SK-N-SH (cell line): ENCODE results near the gene CDK18. TPM values are rescaled to one million over a fixed set of nuclear protein-coding genes. Genes with fewer than 3 reads are reported as not detected.

Experiments used
- CTCF ChIA-PET: fragments of 300-600, 350-600 bp; formaldehyde crosslinking; extraction: SDS; loops from one replicate; lab custom pipeline; 2021; lab: Yijun Ruan, JAX
- POLR2A ChIA-PET: fragments of 350-600 bp; sonication (Branson Sonifier 250); formaldehyde crosslinking; extraction: SDS; loops from one replicate; lab custom pipeline; 2020; ENCODE audit warnings: antibody characterized with exemption, inconsistent platforms; lab: Yijun Ruan, JAX
- DNase-seq: peaks from one replicate; pipeline ENCODE4 v3.0.0; 2012
- H2AFZ ChIP-seq: fragments of 200-600 bp; sonication (generic); 2 replicates; pipeline ENCODE4 v1.8.1; 2016; ENCODE audit warnings: antibody characterized with exemption, mild to moderate bottlenecking, low read depth
- H3F3A ChIP-seq: fragments of 200-600 bp; sonication (generic); replicated peaks from 2 replicates; pipeline ENCODE3; 2016; ENCODE audit warnings: antibody characterized with exemption, mild to moderate bottlenecking; ENCODE audit not compliant: insufficient read depth
- H3K27ac ChIP-seq, 2 experiments: fragments of 200-500 bp in 1 of 2; fragments of 200-600 bp in 1 of 2; sonication (Bioruptor generic) in 1 of 2; sonication (generic), shearing (Covaris generic) in 1 of 2; 2 replicates each; pipeline versions ENCODE4 v1.5.1 to v1.6.1; 2014 to 2016; ENCODE audit warnings: low read depth in 2 of 2, inconsistent platforms in 1 of 2, low read length in 1 of 2, mild to moderate bottlenecking in 1 of 2, mixed read lengths in 1 of 2
- H3K27me3 ChIP-seq: fragments of 200-600 bp; sonication (generic), shearing (Covaris generic); 2 replicates; pipeline ENCODE4 v1.6.1; 2016; ENCODE audit warnings: mixed run types; ENCODE audit not compliant: insufficient read depth
- H3K36me3 ChIP-seq, 2 experiments: fragments of 200-500 bp in 1 of 2; fragments of 200-600 bp in 1 of 2; sonication (Bioruptor generic) in 1 of 2; sonication (generic) in 1 of 2; replicated peaks in 1 of 2; 2 replicates each; pipeline versions ENCODE3 to v1.5.1; 2014 to 2016; ENCODE audit warnings: low read length in 1 of 2, mild to moderate bottlenecking in 1 of 2; ENCODE audit not compliant: insufficient read depth in 2 of 2, control insufficient read depth in 1 of 2
- H3K4me1 ChIP-seq, 2 experiments: fragments of 200-500 bp in 1 of 2; fragments of 200-600 bp in 1 of 2; sonication (Bioruptor generic) in 1 of 2; sonication (generic), shearing (Covaris generic) in 1 of 2; 2 replicates each; pipeline versions ENCODE4 v1.5.1 to v1.6.1; 2014 to 2016; ENCODE audit warnings: low read depth in 1 of 2, low read length in 1 of 2, mixed run types in 1 of 2; ENCODE audit not compliant: insufficient read depth in 2 of 2, control insufficient read depth in 1 of 2
- H3K4me2 ChIP-seq: fragments of 200-600 bp; sonication (generic), shearing (Covaris generic); 2 replicates; pipeline ENCODE4 v1.6.1; 2017; ENCODE audit warnings: mixed run types
- H3K4me3 ChIP-seq, 2 experiments: fragments of 200-500 bp in 1 of 2; fragments of 200-600 bp in 1 of 2; sonication (Bioruptor generic) in 1 of 2; sonication (generic), shearing (Covaris generic) in 1 of 2; 2 replicates each; pipeline versions ENCODE4 v1.5.1 to v1.8.1; 2014 to 2016; ENCODE audit warnings: low read depth in 2 of 2, inconsistent platforms in 1 of 2, low read length in 1 of 2, mild to moderate bottlenecking in 1 of 2, mixed read lengths in 1 of 2, moderate library complexity in 1 of 2
- H3K79me2 ChIP-seq: fragments of 200-600 bp; sonication (generic); 2 replicates; pipeline ENCODE4 v1.8.1; 2017; ENCODE audit warnings: mild to moderate bottlenecking; ENCODE audit not compliant: insufficient read depth
- H3K9ac ChIP-seq: fragments of 200-600 bp; sonication (generic); 2 replicates; pipeline ENCODE4 v1.6.1; 2017; ENCODE audit warnings: mixed run types
- H3K9me2 ChIP-seq: fragments of 200-600 bp; sonication (generic); 2 replicates; pipeline ENCODE4 v1.6.1; 2017; ENCODE audit warnings: mixed run types
- H3K9me3 ChIP-seq: fragments of 200-600 bp; sonication (generic); 2 replicates; pipeline ENCODE4 v1.6.1; 2017; ENCODE audit warnings: mixed run types, mild to moderate bottlenecking, moderate library complexity
- H4K20me1 ChIP-seq: fragments of 200-600 bp; sonication (generic); 2 replicates; pipeline ENCODE4 v1.6.1; 2017; ENCODE audit warnings: mild to moderate bottlenecking, mixed run types; ENCODE audit not compliant: insufficient read depth
- CTCF ChIP-seq: fragments of 200-600 bp; sonication (generic); IDR thresholded peaks from 2 replicates; pipeline ENCODE4 v1.6.1; 2017; ENCODE audit warnings: antibody characterized with exemption, mild to moderate bottlenecking, moderate library complexity
- ELF1 ChIP-seq: IDR thresholded peaks from 2 replicates; pipeline ENCODE4 v1.4.0; 2012
- EP300 ChIP-seq, 2 experiments: IDR thresholded peaks; 2 replicates each; pipeline versions ENCODE4 v1.4.0 to v1.6.1; 2012; ENCODE audit warnings: borderline replicate concordance in 1 of 2, low read depth in 1 of 2, low read length in 1 of 2
- FOSL2 ChIP-seq: IDR thresholded peaks from 2 replicates; pipeline ENCODE4 v1.4.0; 2012; ENCODE audit warnings: low read depth, mild to moderate bottlenecking, moderate library complexity, borderline replicate concordance
- FOXM1 ChIP-seq: IDR thresholded peaks from 2 replicates; pipeline ENCODE4 v1.4.0; 2012; ENCODE audit warnings: low read depth, mild to moderate bottlenecking
- MAX ChIP-seq: IDR thresholded peaks from 2 replicates; pipeline ENCODE4 v1.4.0; 2012; ENCODE audit warnings: low read depth
- MEF2A ChIP-seq: IDR thresholded peaks from 2 replicates; pipeline ENCODE4 v1.4.0; 2012; ENCODE audit warnings: low read depth, borderline replicate concordance
- MXI1 ChIP-seq: IDR thresholded peaks from 2 replicates; pipeline ENCODE4 v1.6.1; 2012; ENCODE audit warnings: mild to moderate bottlenecking, low read depth, low read length, improper control_type of control experiment
- NFIC ChIP-seq: IDR thresholded peaks from 2 replicates; pipeline ENCODE4 v1.4.0; 2012; ENCODE audit warnings: borderline replicate concordance
- NRF1 ChIP-seq: IDR thresholded peaks from 2 replicates; pipeline ENCODE4 v1.6.1; 2012; ENCODE audit warnings: low read depth, mild to moderate bottlenecking, low read length
- PBX3 ChIP-seq: IDR thresholded peaks from 2 replicates; pipeline ENCODE4; 2012
- POLR2AphosphoS5 ChIP-seq: IDR thresholded peaks from 2 replicates; pipeline ENCODE4 v1.6.1; 2012; ENCODE audit warnings: low read depth, low read length
- RCOR1 ChIP-seq: fragments of 150-350 bp; IDR thresholded peaks from 2 replicates; pipeline ENCODE4 v1.6.1; 2017; ENCODE audit warnings: antibody characterized with exemption, low read length
- RFX5 ChIP-seq: IDR thresholded peaks from 2 replicates; pipeline ENCODE4 v1.6.1; 2012; ENCODE audit warnings: mild to moderate bottlenecking, improper control_type of control experiment, low read length
- RXRA ChIP-seq: IDR thresholded peaks from 2 replicates; pipeline ENCODE4 v1.4.0; 2012; ENCODE audit warnings: low read depth, mild to moderate bottlenecking, borderline replicate concordance
- SIN3A ChIP-seq: IDR thresholded peaks from 2 replicates; pipeline ENCODE4 v1.6.1; 2012; ENCODE audit warnings: low read depth, mild to moderate bottlenecking, low read length, moderate library complexity, borderline replicate concordance
- TCF12 ChIP-seq: IDR thresholded peaks from 2 replicates; pipeline ENCODE4 v1.4.0; 2012
- WGBS: methylation state at CpG from one replicate; pipeline ENCODE4 v1.1.6; 2017; ENCODE audit warnings: low lambda C conversion rate; 5-methylcytosine and 5-hydroxymethylcytosine counted together
- polyA plus RNA-seq, 3 experiments: library from polyadenylated mRNA; depleted of rRNA; stranded (reverse); fragments of >200 nt; gene quantifications; 2 replicates each; pipeline ENCODE4 v1.2.3, GENCODE V29; 2012

CDK18 gene
- polyA plus RNA-seq, 1 of the 3 experiments (the other 2 are of a cell fraction) = 2.5 TPM

- 91% methylated on average over 11 of the region's 11 CpGs for WGBS
- Histone ChIP-seq H3K27me3 (no peaks in the 10 kb centered on the region), H2AFZ (no peak overlapping the region), H3K9me3 (no peaks in the 10 kb centered on the region), H3K79me2 (no peaks in the 10 kb centered on the region), H3K9ac (no peak overlapping the region), H3K27ac (no peak overlapping the region), H4K20me1 (no peaks in the 10 kb centered on the region), H3K9me2 (no peaks in the 10 kb centered on the region), H3K36me3 (no peaks in the 10 kb centered on the region), H3F3A (peaks cover 8% of the 10 kb centered on the region), H3K4me1 (peaks cover 0 to 8% of the 10 kb centered on the region in 2 experiments; a peak in 1 of 4 replicates), H3K4me2 (no peak overlapping the region), H3K4me3 (no peak overlapping the region)
- TF ChIP-seq RCOR1 = no peak
- no peak for TF ChIP-seq EP300 (IDR thresholded peaks at IDR 0.05; ENCODE audit: borderline replicate concordance in 1 of 2, low read depth in 1 of 2, low read length in 1 of 2)
- TF ChIP-seq CTCF = no peak
- no peak for TF ChIP-seq MEF2A
- no peak for TF ChIP-seq POLR2AphosphoS5
- no peak for TF ChIP-seq RFX5
- TF ChIP-seq FOSL2 = no peak
- no peak for TF ChIP-seq TCF12
- TF ChIP-seq MXI1 = no peak
- no peak for TF ChIP-seq RXRA
- TF ChIP-seq ELF1 = no peak
- TF ChIP-seq MAX = no peak
- no peak for TF ChIP-seq FOXM1
- no peak for TF ChIP-seq NFIC
- TF ChIP-seq NRF1 = no peak
- TF ChIP-seq SIN3A = no peak
- TF ChIP-seq PBX3 = no peak
- POLR2A ChIA-PET = no interaction called here
- CTCF ChIA-PET = interaction anchor here (1.1 to 4.2 kb wide), 6 partner anchors 13 to 435 kb away, joined by 3 to 23 read pairs (median 12); no protein-coding TSS in a partner anchor
- no peak for DNase-seq
Observed at GRCh38 chr1:205542367-205542766, 37.9 kb downstream of the CDK18 start.
